B cell (primary cell): ENCODE data around the gene BCL2. TPM values are rescaled to one million over a fixed set of nuclear protein-coding genes. Genes with fewer than 3 reads are reported as not detected.

ENCODE experiments used
- ATAC-seq: fragments of 200-7000 bp; cut with Tn5 transposase; one replicate; pipeline ENCODE4 v1.10.0; 2021; ENCODE audit warnings: low read depth, mild to moderate bottlenecking, moderate number of reproducible peaks, moderate library complexity
- CTCF ChIA-PET: fragments of 350-600 bp; sonication (Branson Sonifier 250); formaldehyde crosslinking; loops from one replicate; lab custom pipeline; 2021; ENCODE audit warnings: antibody characterized with exemption, inconsistent platforms; lab: Charles Lee
- POLR2A ChIA-PET: fragments of 350-600 bp; sonication (Branson Sonifier 250); formaldehyde crosslinking; loops from one replicate; lab custom pipeline; 2021; ENCODE audit warnings: antibody characterized with exemption; lab: Charles Lee
- DNase-seq: peaks from one replicate; pipeline ENCODE4 v3.0.0; 2013
- H2AFZ ChIP-seq: 2 replicates; pipeline ENCODE4 v1.6.1; 2012; ENCODE audit warnings: mild to moderate bottlenecking, low read depth, low read length; ENCODE audit not compliant: insufficient read depth, poor library complexity, severe bottlenecking
- H3K27ac ChIP-seq, 2 donors: 1 replicate in 1 of 2; 2 replicates in 1 of 2; pipeline ENCODE4 v1.5.1; 2012 to 2013; ENCODE audit warnings: low read length in 2 of 2, mild to moderate bottlenecking in 2 of 2, moderate library complexity in 1 of 2
- H3K27me3 ChIP-seq, 4 experiments: fragments of 200-600 bp in 1 of 4; sonication (generic) in 1 of 4; replicated peaks in 1 of 4; 1 replicate in 2 of 4; 2 replicates in 2 of 4; pipeline versions ENCODE4 v1.6.1 to v1.7.0; 2013 to 2016; ENCODE audit warnings: low read length in 3 of 4, mild to moderate bottlenecking in 2 of 4, mixed read lengths in 1 of 4, moderate library complexity in 1 of 4; ENCODE audit not compliant: insufficient read depth in 4 of 4, control insufficient read depth in 3 of 4; ENCODE audit errors: control extremely low read depth in 1 of 4
- H3K36me3 ChIP-seq, 2 experiments: replicated peaks in 1 of 2; 1 replicate in 1 of 2; 2 replicates in 1 of 2; pipeline versions ENCODE4 v1.6.1 to v1.7.1; 2013; ENCODE audit warnings: low read length in 1 of 2; ENCODE audit not compliant: insufficient read depth in 2 of 2, control insufficient read depth in 1 of 2; ENCODE audit errors: control extremely low read depth in 1 of 2, extremely low read depth in 1 of 2
- H3K4me1 ChIP-seq, 2 donors: fragments of 200-600 bp in 1 of 2; sonication (generic) in 1 of 2; 1 replicate in 1 of 2; 2 replicates in 1 of 2; pipeline versions ENCODE4 v1.5.1 to v1.6.1; 2013 to 2017; ENCODE audit warnings: low read length in 2 of 2; ENCODE audit not compliant: control insufficient read depth in 2 of 2, insufficient read depth in 2 of 2
- H3K4me2 ChIP-seq: replicated peaks from 2 replicates; pipeline ENCODE3; 2012; ENCODE audit warnings: mild to moderate bottlenecking, low read depth, low read length; ENCODE audit not compliant: poor library complexity, severe bottlenecking
- H3K4me3 ChIP-seq, 5 experiments: fragments of 200-600 bp in 1 of 5; sonication (generic) in 1 of 5; 1 replicate in 3 of 5; 2 replicates in 2 of 5; pipeline versions ENCODE4 v1.5.1 to v1.7.0; 2011 to 2016; ENCODE audit warnings: low read length in 4 of 5, mild to moderate bottlenecking in 4 of 5, low read depth in 2 of 5, control low read depth in 1 of 5, moderate library complexity in 1 of 5; ENCODE audit not compliant: insufficient read depth in 1 of 5; ENCODE audit errors: control extremely low read depth in 1 of 5, extremely low read depth in 1 of 5
- H3K79me2 ChIP-seq: fragments of 200-600 bp; sonication (generic); one replicate; pipeline ENCODE4 v1.6.0; 2016; ENCODE audit warnings: low read length; ENCODE audit not compliant: control insufficient read depth, insufficient read depth
- H3K9ac ChIP-seq: fragments of 200-600 bp; sonication (generic); 2 replicates; pipeline ENCODE4 v1.6.1; 2017; ENCODE audit warnings: mild to moderate bottlenecking, low read length, moderate library complexity
- H3K9me3 ChIP-seq, 3 donors: one replicate each; pipeline versions ENCODE4 v1.6.1 to v1.7.1; 2013; ENCODE audit warnings: low read length in 2 of 3; ENCODE audit not compliant: control insufficient read depth in 2 of 3, insufficient read depth in 1 of 3; ENCODE audit errors: control extremely low read depth in 1 of 3
- H4K20me1 ChIP-seq: 2 replicates; pipeline ENCODE4 v1.6.0; 2012; ENCODE audit warnings: mild to moderate bottlenecking, low read length; ENCODE audit not compliant: insufficient read depth, control insufficient read depth, poor library complexity, severe bottlenecking
- H3K27ac Mint-ChIP-seq: one replicate; pipeline ENCODE4 v1.8.0; 2021; ENCODE audit warnings: mixed read lengths
- H3K27me3 Mint-ChIP-seq: one replicate; pipeline ENCODE4 v1.8.0; 2021; ENCODE audit warnings: mixed read lengths
- H3K4me1 Mint-ChIP-seq: one replicate; pipeline ENCODE4 v1.8.0; 2021; ENCODE audit warnings: mixed read lengths
- H3K4me3 Mint-ChIP-seq: one replicate; pipeline ENCODE4 v1.8.0; 2021; ENCODE audit warnings: mixed read lengths
- H3K9me3 Mint-ChIP-seq: one replicate; pipeline ENCODE4 v1.8.0; 2022; ENCODE audit warnings: mixed read lengths; ENCODE audit not compliant: insufficient read depth
- CTCF ChIP-seq: fragments of 200-600 bp; IDR thresholded peaks from one replicate; pipeline ENCODE4 v1.8.0; 2022; ENCODE audit warnings: antibody characterized with exemption, mild to moderate bottlenecking
- EZH2 ChIP-seq: IDR thresholded peaks from 2 replicates; pipeline ENCODE4 v1.6.1; 2012; ENCODE audit warnings: borderline replicate concordance, low read depth, mild to moderate bottlenecking, moderate library complexity, low read length; ENCODE audit not compliant: insufficient read depth, poor library complexity, severe bottlenecking
- WGBS: methylation state at CpG from one replicate; pipeline ENCODE4 v1.1.5; 2013; ENCODE audit warnings: missing lambda C conversion rate; ENCODE audit not compliant: insufficient coverage; 5-methylcytosine and 5-hydroxymethylcytosine counted together
- intact Hi-C: fragments of 100-400 bp; cut with micrococcal nuclease; formaldehyde crosslinking; loops from one replicate; pipeline ENCODE4 v1.10.0; 2022
- polyA plus RNA-seq: library from polyadenylated mRNA; depleted of rRNA; stranded (reverse); fragments of >200 nt; gene quantifications from 2 replicates; pipeline ENCODE4 v1.2.3, GENCODE V29; 2012
- total RNA-seq, 2 donors: library from RNA; stranded (reverse); fragments of 120-200 nt in 1 of 2; gene quantifications; 1 replicate in 1 of 2; 2 replicates in 1 of 2; pipeline versions ENCODE4 v1.2.3 to v1.2.4, GENCODE V29; 2013 to 2022

BCL2 gene
- total and polyA plus RNA-seq, 2 donors (not counting 1 experiment from before 2014, with no cell fraction given): 27.6 to 144 TPM

GRCh38 chr18:63178971-63179370 is 140.6 kb downstream of the BCL2 start:
- ChIA-PET CTCF (interaction anchor here (1.2 kb wide), 1 partner anchor 24 kb away, joined by 3 read pairs; no protein-coding TSS in a partner anchor), POLR2A (no interaction called here)
- Histone ChIP-seq H3K4me3 (no peak overlapping the region), H3K36me3 (no peaks in the 10 kb centered on the region), H4K20me1 (peaks cover 7% of the 10 kb centered on the region), H3K27ac (no peak overlapping the region), H3K9ac (no peak overlapping the region), H3K4me2 (peak overlapping the region; percentile 32), H3K79me2 (peaks cover 98% of the 10 kb centered on the region), H2AFZ (no peak overlapping the region), H3K9me3 (no peaks in the 10 kb centered on the region), H3K27me3 (no peaks in the 10 kb centered on the region), H3K4me1 (peaks cover 71 to 75% of the 10 kb centered on the region in 2 donors)
- peak overlapping the region; percentile 71 for H3K27ac Mint-ChIP-seq
- no peak for ATAC-seq
- no CpG with 5 or more reads among the region's 2 CpGs for WGBS
- H3K4me1 Mint-ChIP-seq: peaks cover 90% of the 10 kb centered on the region
- no peaks in the 10 kb centered on the region for H3K27me3 Mint-ChIP-seq
- intact Hi-C loops: no loop called here
- no peaks in the 10 kb centered on the region for H3K9me3 Mint-ChIP-seq
- TF ChIP-seq EZH2: no peak
- TF ChIP-seq CTCF: no peak
- H3K4me3 Mint-ChIP-seq: no peak overlapping the region
- DNase-seq: no peak

DNA sequence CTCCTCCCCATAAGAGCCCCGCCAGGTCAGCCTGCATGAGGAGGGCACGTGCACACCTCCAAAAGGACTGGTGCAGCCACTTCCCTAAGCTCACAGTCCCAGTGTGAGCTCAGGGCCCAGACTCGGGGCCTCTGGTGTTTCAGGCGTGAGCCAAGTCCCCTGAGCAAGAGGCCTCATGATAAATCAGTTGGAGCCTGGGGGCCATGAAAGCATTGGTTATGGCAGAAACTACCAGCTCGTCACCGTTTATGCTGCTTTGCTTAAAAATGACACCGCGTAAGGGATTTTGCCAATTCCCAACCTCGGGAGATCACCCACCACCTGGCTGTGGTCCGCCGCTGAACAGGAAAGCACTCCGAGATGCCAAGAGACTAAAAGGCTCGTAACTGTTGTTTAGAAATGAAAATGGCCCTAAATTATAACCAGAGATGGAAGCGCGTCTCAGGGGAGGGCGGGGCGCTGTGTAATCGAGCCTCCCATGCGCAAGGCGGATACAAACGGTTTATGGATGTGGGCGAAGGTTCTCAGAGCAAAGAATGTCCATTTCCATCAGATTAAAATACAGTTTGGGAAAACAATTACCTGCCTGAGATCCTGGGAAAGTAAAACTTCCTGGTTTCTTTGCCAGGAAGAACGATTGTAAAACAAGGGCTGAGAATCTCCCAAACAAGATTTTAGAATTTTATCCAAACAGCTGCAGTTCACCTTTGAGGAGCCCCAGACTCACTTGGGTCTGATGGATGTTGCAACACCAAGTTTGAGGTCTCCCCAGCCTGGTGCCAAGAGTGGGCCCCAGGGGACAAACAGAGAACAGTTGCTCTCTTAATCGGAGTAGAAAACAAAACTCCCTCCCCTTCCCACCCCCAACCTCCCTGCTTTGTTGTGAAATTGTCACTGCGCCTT is 141.4 kb downstream of the BCL2 start:
- ATAC-seq: no peak
- H3K4me1 ChIP-seq: peaks cover 63 to 73% of the 10 kb centered on the region in 2 donors
- H3K9me3 Mint-ChIP-seq: no peaks in the 10 kb centered on the region
- ChIA-PET CTCF (interaction anchor here (1.2 to 2.6 kb wide), 2 partner anchors 16 to 23 kb away, joined by 3 to 12 read pairs; no protein-coding TSS in a partner anchor), POLR2A (interaction anchor here (1.2 kb wide), 1 partner anchor 19 kb away, joined by 5 read pairs; no protein-coding TSS in a partner anchor)
- peaks cover 96% of the 10 kb centered on the region for H3K79me2 ChIP-seq
- H3K9ac ChIP-seq: no peak overlapping the region
- H3K27ac ChIP-seq: no peak overlapping the region
- WGBS: 94% methylated on average over 19 of the region's 25 CpGs
- no peaks in the 10 kb centered on the region for H3K9me3 ChIP-seq
- intact Hi-C loops: no loop called here
- H3K36me3 ChIP-seq: no peaks in the 10 kb centered on the region
- H3K27ac Mint-ChIP-seq: peak overlapping the region; percentile 76
- H3K27me3 ChIP-seq: no peaks in the 10 kb centered on the region
- peaks cover 89% of the 10 kb centered on the region for H3K4me1 Mint-ChIP-seq
- no peak for DNase-seq
- H3K27me3 Mint-ChIP-seq: no peaks in the 10 kb centered on the region
- peaks cover 7% of the 10 kb centered on the region for H4K20me1 ChIP-seq
- no peak overlapping the region for H3K4me3 Mint-ChIP-seq
- H2AFZ ChIP-seq: no peak overlapping the region
- TF ChIP-seq CTCF (no peak), EZH2 (no peak)
- H3K4me3 ChIP-seq: no peak overlapping the region
- H3K4me2 ChIP-seq: peak overlapping the region; percentile 32
